Measurements from ENCODE around the gene FLCN. TPM values are rescaled to one million over a fixed set of nuclear protein-coding genes. Genes with fewer than 3 reads are reported as not detected.

FLCN gene
- total RNA-seq, 4 donors from 2014 or later, result 33.4 to 54.8 (median 39.1) TPM

DNA sequence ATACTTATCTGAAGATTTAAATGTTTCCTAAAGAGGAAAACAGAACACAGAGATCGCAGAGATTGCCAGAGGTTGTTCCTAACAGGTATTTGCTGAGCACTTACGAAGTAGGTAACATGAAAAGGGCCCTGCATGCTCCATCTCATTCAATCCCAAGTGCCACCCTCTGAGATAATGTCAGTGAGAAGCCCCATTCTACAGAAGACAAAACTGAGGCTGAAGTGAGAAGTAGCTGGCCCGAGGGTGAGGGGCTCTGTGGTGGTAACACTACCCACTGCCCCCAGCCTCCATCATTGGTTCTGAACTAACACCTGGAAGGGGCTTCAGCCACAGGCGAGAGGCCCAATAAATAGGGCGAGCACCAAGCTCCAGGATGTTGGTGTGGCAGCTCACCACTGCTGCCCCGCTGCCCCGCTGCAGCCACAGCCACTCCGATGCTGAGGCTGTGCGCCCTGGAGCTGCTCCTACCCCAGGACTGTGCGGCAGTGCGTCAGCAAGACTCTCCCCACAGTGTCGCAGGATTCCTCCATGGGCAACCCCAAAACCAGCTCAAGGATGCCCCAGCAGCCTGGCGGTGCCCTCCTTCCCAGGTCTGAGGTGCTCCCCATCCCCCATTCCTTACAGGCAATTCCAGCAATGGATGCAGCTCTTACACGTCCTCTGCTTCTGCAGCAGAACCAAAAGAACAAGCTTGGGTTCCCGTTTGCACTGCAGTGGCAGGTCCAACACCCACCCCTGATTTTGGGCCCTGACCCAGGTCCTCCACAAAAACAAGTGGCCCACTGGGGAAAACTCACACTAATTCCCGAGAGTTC lies 10.3 kb downstream of the FLCN start:
- intact Hi-C loops (cut with DNase I; ENCODE audit: low total_unique reads), result no loop called here
- no peak overlapping the region for H3K4me3 ChIP-seq (ENCODE audit: low read depth, poor library complexity, severe bottlenecking)
- no peak for TF ChIP-seq POLR2A (IDR thresholded peaks at IDR 0.05)
- DNase-seq (ENCODE audit: low spot score in 2 of 2), result no peak
- WGBS, 2 donors, result 90 to 92% methylated on average over 12 to 16 of the region's 16 CpGs

DNA sequence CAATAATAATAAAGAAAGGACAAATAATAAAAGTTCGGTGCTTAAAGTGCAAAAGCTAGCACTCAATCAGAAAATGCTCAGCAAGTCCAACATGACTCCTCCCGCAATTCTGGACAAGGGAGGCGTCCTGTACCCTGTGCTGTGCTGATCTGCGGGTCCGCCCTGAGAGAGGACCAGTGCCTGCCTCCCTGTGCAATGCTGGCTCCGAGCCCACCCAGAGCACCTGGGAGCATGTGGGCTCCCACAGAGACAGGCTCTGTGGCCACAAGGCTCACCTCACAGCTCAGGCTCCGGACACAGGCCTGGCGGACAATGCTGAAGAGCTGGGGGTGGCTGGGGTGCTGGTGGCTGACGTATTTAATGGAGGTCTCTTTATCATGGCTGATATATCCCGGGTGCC lies 11.1 kb downstream of the FLCN start:
- DNase-seq (ENCODE audit: low spot score in 2 of 2), result no peak
- TF ChIP-seq POLR2A (IDR thresholded peaks at IDR 0.05) (no peak), CTCF (IDR thresholded peaks at IDR 0.05) (no peak)
- WGBS, 2 donors, result 96% methylated on average over 9 to 10 of the region's 10 CpGs
- no peak overlapping the region for H3K4me3 ChIP-seq (ENCODE audit: low read depth, poor library complexity, severe bottlenecking)
- intact Hi-C loops (cut with DNase I; ENCODE audit: low total_unique reads), result no loop called here

GRCh38 chr17:17224137-17224536 lies 12.8 kb downstream of the FLCN start:
- TF ChIP-seq POLR2A (IDR thresholded peaks at IDR 0.05), result no peak
- no peak for TF ChIP-seq CTCF (IDR thresholded peaks at IDR 0.05)
- 80 to 89% methylated on average over 8 of the region's 8 CpGs for WGBS, 2 donors
- no peak for DNase-seq (ENCODE audit: low spot score in 2 of 2)
- H3K4me3 ChIP-seq (ENCODE audit: low read depth, poor library complexity, severe bottlenecking), result no peak overlapping the region
- intact Hi-C loops (cut with DNase I; ENCODE audit: low total_unique reads), result no loop called here

- no peak for DNase-seq (ENCODE audit: low spot score in 2 of 2)
- TF ChIP-seq CTCF (IDR thresholded peaks at IDR 0.05) (no peak), POLR2A (IDR thresholded peaks at IDR 0.05) (no peak)
- no peak overlapping the region for H3K4me3 ChIP-seq (ENCODE audit: low read depth, poor library complexity, severe bottlenecking)
- WGBS, 2 donors, result 93 to 94% methylated on average over 15 to 16 of the region's 16 CpGs
- intact Hi-C loops (cut with DNase I; ENCODE audit: low total_unique reads), result no loop called here
These were observed 13.2 kb downstream of the FLCN start for GRCh38 chr17:17223736-17224135.

- TF ChIP-seq POLR2A (IDR thresholded peaks at IDR 0.05) (no peak), CTCF (IDR thresholded peaks at IDR 0.05) (no peak)
- WGBS, 2 donors, result 86 to 91% methylated on average over 22 of the region's 22 CpGs
- no peak overlapping the region for H3K4me3 ChIP-seq (ENCODE audit: low read depth, poor library complexity, severe bottlenecking)
- intact Hi-C loops (cut with DNase I; ENCODE audit: low total_unique reads), result no loop called here
- no peak for DNase-seq (ENCODE audit: low spot score in 2 of 2)
These were observed 15.6 kb downstream of the FLCN start for GRCh38 chr17:17221329-17221728.

DNA sequence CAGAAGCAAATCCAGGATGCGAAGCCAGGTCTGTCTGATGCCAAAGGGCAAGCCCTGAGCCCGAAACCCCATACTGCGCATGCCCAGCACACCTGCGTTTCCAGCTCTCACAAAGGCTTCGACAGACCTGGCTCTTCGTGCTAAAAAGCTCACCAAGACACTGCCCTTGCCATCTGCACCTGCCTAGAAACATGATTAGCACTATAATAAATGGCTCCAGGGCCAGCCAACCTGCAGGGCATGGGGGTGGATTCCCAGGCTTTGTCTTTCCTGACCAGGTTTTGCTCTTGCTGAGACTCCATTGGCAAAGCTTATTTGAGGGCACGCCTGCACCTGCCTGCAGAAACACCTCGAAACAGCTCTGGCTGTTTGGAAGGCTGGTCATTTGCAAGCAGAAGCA lies 16.4 kb downstream of the FLCN start:
- intact Hi-C loops (cut with DNase I; ENCODE audit: low total_unique reads), result no loop called here

More for the DNA sequence above, 16.4 kb downstream of the FLCN start:
- DNase-seq (ENCODE audit: low spot score in 2 of 2), result no peak
- TF ChIP-seq CTCF (IDR thresholded peaks at IDR 0.05) (no peak), POLR2A (IDR thresholded peaks at IDR 0.05) (no peak)
- 78 to 91% methylated on average over 8 of the region's 8 CpGs for WGBS, 2 donors
- no peak overlapping the region for H3K4me3 ChIP-seq (ENCODE audit: low read depth, poor library complexity, severe bottlenecking)

Measured in lower leg skin (tissue), 4 donors.